Mononuclear cell (primary cell): ENCODE data around the gene FPR1. TPM values are rescaled to one million over a fixed set of nuclear protein-coding genes. Genes with fewer than 3 reads are reported as not detected.

Experiments used
- H3K27me3 ChIP-seq: 2 replicates; pipeline ENCODE4 v1.6.0; 2011; ENCODE audit warnings: low read length, control low read depth; ENCODE audit not compliant: insufficient read depth
- H3K4me1 ChIP-seq: 2 replicates; pipeline ENCODE4 v1.5.1; 2011; ENCODE audit warnings: mild to moderate bottlenecking, low read length, control low read depth; ENCODE audit not compliant: insufficient read depth
- H3K4me3 ChIP-seq: 2 replicates; pipeline ENCODE4 v1.5.1; 2011; ENCODE audit warnings: mild to moderate bottlenecking, low read length, moderate library complexity
- H3K9me3 ChIP-seq: 2 replicates; pipeline ENCODE4 v1.5.1; 2011; ENCODE audit warnings: low read depth, mild to moderate bottlenecking, control low read depth, low read length
- total RNA-seq: library from RNA; depleted of rRNA; stranded (reverse); fragments of >200 nt; gene quantifications from one replicate; pipeline ENCODE4 v1.2.3, GENCODE V29; 2012

The FPR1 gene, protein sequence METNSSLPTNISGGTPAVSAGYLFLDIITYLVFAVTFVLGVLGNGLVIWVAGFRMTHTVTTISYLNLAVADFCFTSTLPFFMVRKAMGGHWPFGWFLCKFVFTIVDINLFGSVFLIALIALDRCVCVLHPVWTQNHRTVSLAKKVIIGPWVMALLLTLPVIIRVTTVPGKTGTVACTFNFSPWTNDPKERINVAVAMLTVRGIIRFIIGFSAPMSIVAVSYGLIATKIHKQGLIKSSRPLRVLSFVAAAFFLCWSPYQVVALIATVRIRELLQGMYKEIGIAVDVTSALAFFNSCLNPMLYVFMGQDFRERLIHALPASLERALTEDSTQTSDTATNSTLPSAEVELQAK
- 81.6 TPM for total RNA-seq

DNA sequence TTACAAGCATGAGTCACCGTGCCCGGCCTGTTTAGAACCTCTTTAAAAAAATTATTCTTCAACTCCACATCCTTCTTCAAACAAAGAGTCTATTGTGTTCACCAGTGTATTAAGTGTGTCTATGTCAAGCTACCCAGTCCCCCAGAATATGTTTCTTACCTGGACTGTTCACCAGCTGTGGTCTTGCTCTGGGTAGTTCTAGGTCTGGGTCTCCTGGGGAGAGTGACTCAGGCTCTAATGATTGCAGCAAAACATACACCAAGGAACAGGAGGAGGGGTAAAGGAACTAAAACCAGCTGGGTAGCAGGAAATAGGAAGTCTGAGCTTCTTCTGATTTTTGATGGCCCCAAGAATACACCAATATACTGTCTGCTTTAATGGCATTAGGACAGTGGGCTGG lies at the start of gene FPR1:
Gene FPR1 (minus strand): TSS at position 224 of the 400 bp plus-strand sequence. CDS start 4,884 bp downstream, outside the sequence.
- H3K9me3 ChIP-seq, result no peaks in the 10 kb centered on the region
- H3K4me3 ChIP-seq, result peak within 1 kb of the TSS; percentile 54

DNA sequence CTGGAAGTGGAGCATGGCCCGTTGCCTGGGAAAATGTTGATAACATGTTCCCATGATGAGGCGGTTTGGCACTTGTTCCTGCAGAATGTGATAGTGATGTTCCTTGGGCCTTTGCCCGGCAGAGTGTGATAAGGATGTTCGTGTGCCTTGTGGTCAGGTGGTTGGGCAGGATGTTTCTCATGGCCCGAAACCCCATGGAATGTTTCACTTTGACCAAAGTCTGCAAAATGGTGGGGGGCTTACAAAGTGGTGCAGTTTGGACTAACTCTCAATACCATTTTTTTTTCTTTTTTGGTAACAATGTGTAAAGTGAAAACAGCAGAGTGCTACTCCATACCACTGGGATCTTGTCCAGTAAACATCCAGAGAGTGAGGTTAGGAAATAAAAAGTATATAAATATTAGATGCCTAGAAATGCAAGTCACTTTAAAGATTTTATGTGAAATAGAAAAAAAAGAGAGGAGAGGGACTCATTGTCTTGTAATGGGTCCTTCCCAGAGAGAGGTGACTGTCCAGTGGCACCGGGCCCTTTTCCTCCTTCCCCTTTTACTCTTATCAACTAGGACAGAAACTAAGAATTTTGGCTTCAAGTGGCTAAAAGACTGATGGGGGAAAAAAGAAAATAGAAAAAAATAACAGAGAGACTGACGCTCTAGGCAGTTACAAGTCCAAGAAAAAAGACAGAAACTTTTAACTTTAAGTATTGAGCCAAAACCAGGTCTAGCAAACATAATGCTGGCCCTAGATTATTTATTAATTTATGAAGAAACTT lies 49.0 kb upstream of the FPR1 start:
- H3K9me3 ChIP-seq, result no peaks in the 10 kb centered on the region
- H3K4me3 ChIP-seq, result no peak overlapping the region
- no peaks in the 10 kb centered on the region for H3K27me3 ChIP-seq
- peaks cover 53% of the 10 kb centered on the region for H3K4me1 ChIP-seq

More for the DNA sequence above, at the start of gene FPR1:
- H3K27me3 ChIP-seq, result no peaks in the 10 kb centered on the region
- peaks cover 78% of the 10 kb centered on the region for H3K4me1 ChIP-seq

DNA sequence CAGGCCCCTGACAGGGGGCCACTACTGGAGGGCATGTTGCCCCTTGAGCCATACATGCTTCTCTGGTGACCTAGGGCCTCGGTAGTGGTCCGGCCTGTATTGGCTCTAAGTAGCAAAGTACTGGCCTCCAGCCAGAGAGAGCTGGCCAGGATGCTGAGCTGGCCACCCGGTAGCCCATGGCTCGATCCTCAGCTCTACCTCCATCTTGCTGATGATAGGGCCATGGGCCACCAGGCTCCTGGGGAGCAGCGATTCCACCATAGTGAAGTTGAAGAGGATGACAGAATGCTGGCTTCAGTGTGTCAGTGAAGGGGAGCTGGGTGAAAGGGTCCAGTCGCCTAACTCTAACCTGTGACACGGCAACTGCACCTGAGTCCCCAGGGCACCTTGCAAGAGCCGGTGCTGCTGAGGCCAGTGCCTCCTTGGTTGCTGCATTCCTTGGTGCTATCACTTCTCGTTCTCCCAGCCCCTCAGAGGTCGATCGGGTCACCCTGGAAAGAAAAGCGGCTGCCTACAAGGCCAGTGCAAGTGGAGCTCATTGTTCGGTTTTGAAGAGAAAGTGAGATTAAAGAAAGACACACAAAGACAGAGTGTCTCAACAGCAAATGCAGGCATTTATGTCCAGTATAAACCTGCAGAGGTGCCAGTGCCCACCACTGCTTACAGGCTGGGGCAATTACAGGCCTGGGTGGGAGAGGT lies 48.2 kb upstream of the FPR1 start:
- peaks cover 45% of the 10 kb centered on the region for H3K4me1 ChIP-seq
- H3K27me3 ChIP-seq, result no peaks in the 10 kb centered on the region
- H3K4me3 ChIP-seq, result no peak overlapping the region
- no peaks in the 10 kb centered on the region for H3K9me3 ChIP-seq

DNA sequence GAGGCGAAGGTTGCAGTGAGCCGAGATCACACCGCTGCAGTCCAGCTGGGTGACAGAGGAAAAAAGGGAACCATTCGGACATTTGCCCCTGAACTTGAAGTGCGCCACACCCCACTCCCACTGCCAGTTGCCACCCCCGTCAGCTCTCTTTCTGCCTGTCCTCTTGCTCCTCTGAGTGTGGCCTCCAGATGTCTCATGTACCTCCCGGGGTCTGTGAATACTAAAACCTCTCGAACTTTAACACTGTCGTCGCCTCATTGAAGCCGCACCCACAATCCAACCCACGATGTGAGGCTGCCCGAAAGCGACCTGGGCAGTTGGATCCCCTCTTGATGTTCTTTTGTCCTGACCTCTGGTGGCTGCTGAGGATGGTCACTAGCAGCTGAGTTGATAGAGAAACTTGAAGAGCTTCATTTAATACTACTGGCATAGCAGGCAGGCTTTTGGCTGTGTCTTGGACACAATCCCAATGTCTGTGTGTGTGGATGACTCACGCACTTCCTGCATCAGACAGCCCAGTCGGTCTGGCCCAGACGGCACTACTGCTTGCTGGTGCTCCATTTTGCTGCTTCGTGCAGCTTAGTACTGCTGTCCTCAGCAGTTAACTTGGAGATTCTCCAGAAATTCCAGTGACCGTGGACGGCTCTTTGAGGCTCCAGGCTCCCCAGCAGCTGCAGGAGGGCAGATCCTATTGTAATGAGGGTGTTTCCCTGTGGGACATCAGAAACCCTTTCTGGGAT lies 47.5 kb upstream of the FPR1 start:
- Histone ChIP-seq H3K4me3 (no peak overlapping the region), H3K9me3 (no peaks in the 10 kb centered on the region), H3K27me3 (no peaks in the 10 kb centered on the region), H3K4me1 (peaks cover 40% of the 10 kb centered on the region)

DNA sequence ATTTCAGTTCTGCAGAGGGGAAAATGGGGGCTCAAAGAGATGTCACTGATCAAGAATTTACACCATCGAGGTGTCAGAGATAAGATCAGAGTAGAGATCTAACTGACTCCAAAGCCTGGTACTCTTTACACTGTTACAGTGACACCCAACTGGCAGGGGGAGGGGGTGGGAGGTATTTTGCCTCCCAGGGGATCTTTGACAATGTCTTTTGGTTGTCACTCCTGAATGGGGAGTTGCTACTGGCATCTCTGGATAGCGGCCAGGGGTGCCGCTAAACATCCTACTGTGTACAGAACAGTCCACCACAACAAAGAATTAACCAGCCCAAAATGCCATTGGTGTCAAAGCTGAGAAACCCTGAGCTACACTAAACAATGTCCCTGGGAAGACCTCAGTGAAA lies 46.4 kb upstream of the FPR1 start:
- Histone ChIP-seq H3K27me3 (no peaks in the 10 kb centered on the region), H3K9me3 (no peaks in the 10 kb centered on the region), H3K4me1 (peaks cover 30% of the 10 kb centered on the region), H3K4me3 (no peak overlapping the region)

DNA sequence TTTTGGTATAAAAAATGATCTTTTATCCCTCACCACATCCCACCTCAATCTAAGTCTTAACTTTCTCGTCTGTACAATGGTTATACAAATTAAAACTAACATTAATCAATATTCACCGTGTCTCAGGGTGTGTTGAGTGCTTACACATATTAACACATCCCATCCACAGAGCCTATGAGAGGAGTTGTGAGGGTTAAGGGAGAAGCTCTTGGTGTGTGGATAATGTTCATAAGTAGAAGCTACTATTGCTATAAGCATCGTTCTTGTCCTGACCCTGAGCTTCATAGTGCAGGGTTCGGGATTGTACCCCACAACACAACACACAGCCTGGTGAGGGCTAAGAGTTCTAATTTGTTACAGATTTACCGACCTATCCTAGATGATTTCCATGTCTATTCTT lies 45.8 kb upstream of the FPR1 start:
- peaks cover 30% of the 10 kb centered on the region for H3K4me1 ChIP-seq
- H3K9me3 ChIP-seq, result no peaks in the 10 kb centered on the region
- no peaks in the 10 kb centered on the region for H3K27me3 ChIP-seq
- no peak overlapping the region for H3K4me3 ChIP-seq

DNA sequence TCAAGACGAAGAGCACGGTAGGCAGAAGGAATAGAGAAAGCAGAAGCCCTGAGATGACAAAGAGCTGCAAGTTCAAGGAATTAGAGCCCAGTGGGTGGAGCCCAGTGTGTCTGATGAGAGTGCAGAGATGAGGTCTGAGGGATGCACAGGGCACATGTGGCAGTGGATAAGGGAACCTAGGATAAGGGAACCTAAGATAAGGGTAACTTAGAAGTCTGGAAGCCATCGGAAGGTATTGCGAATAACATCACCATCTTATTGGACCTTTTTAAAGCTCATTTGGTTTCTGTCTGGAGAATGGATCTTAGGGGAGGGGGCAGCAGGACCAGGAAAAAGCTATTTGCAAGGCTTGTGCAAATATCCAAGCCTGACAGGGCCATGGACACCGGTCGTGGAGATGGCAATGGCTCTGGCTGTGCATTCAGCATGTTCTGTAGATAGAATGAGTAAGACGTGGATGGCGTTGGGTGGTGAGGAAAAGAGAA lies 44.6 kb upstream of the FPR1 start:
- Histone ChIP-seq H3K4me1 (peaks cover 30% of the 10 kb centered on the region), H3K9me3 (no peaks in the 10 kb centered on the region), H3K4me3 (no peak overlapping the region), H3K27me3 (no peaks in the 10 kb centered on the region)

DNA sequence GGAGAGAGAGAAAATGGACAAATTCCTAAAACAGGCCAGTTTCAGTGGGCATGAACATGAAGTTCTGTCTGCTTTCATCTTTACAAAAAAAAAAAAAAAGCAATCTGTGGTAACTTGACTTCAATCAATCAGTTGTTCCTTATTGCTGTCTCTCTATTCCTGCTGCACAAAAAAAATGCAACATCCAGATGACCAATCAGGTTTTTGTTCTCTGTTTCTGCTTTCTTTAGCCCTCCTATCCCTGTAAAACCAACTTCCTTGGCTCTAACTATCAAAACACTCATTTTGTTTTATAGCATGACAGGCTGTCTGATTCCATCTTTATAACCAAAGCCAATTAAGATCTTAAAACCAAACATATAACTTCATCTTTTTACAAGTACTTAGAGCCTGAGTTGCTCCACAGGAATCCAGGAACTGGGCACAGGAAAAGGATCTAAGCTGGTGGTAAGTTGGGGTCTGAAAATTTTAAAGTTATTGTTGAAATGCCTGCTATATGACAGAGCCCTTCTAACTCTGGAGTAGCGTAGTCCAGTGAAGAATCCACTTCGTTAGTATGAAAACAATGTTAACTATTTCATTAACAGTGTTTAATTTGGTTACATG lies 43.3 kb upstream of the FPR1 start, which contains the start of gene FPR3:
Gene FPR3 (plus strand): TSS at position 273 of the 606 bp plus-strand sequence. CDS start 28,592 bp downstream, outside the sequence.
- Histone ChIP-seq H3K9me3 (no peaks in the 10 kb centered on the region), H3K27me3 (no peaks in the 10 kb centered on the region), H3K4me3 (no peak within 1 kb of the TSS), H3K4me1 (peaks cover 30% of the 10 kb centered on the region)

DNA sequence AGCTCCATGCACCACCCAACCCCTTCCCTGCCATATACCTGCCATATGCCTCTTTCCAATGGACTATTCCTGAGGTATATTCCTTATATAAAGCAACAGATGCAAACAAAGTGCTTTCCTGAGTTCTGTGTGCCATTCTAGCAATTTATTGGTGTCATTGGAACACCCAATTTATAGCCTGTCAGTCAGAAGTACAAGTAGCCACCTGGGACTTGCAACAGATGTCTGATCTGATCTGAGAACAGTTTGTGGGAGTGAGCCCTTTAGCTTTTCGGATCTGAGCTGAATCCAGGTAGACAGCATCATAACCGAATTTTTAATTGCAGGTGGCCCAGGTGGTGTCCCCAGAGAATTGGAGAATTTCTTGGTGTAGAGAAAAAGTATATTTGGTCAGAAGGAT lies 42.3 kb upstream of the FPR1 start:
- Histone ChIP-seq H3K27me3 (no peaks in the 10 kb centered on the region), H3K9me3 (no peaks in the 10 kb centered on the region), H3K4me3 (no peak overlapping the region), H3K4me1 (peaks cover 30% of the 10 kb centered on the region)

DNA sequence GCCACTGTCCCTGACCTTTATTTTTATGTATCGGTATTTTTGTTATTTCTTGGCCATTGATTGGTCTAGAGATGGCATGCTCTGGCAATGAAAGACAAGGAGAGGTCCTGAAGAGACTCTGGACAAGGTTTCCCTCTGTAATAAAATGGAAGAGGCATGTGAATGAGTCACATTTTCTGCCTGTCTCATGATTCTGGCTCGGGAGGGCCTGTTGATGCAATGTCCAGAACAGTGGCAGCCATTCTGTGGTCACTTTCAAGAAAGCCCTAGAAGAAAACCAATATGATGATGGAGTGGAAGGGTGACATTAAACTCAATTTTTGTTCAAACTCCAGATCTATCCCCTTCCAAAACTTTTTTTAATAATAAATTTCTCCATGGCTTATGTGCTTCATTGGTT lies 41.3 kb upstream of the FPR1 start:
- H3K27me3 ChIP-seq, result no peaks in the 10 kb centered on the region
- H3K4me1 ChIP-seq, result peaks cover 30% of the 10 kb centered on the region
- no peaks in the 10 kb centered on the region for H3K9me3 ChIP-seq
- no peak overlapping the region for H3K4me3 ChIP-seq

DNA sequence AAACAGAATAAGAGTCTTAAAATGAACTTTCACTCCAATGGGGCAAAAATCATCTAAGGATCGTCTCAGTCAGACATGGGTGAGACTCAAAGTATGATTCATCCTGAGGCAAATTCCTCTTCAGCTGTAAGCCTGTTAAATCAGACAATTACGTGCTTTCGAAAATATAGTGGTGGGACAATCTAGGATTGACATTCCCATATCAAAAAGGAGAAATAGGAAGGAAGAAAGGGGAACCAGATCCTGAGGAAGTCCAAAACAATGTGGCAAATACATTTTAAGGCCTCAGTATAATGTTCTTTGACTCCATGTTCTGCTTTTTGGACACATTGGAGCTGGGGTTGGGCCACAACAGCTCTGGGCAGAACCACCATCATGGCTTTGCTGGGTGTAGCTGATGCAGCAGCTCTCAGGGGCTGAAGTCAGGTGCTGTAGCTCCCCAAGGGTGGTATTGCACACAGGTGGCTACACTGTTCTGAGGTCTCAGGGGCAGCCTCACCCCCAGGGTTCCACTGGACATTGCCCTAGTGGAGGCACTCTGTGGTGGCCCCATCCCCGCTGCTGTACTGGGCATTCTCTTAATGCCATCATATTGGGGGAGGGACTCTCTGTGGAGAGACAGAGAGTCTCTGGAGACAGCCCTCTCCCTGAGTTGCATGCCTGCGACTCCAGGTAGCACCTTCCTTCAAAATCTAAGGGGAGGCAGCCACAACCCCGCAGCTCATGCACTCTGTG lies 37.5 kb upstream of the FPR1 start:
- no peaks in the 10 kb centered on the region for H3K9me3 ChIP-seq
- H3K4me1 ChIP-seq, result peaks cover 52% of the 10 kb centered on the region
- no peaks in the 10 kb centered on the region for H3K27me3 ChIP-seq
- H3K4me3 ChIP-seq, result no peak overlapping the region

DNA sequence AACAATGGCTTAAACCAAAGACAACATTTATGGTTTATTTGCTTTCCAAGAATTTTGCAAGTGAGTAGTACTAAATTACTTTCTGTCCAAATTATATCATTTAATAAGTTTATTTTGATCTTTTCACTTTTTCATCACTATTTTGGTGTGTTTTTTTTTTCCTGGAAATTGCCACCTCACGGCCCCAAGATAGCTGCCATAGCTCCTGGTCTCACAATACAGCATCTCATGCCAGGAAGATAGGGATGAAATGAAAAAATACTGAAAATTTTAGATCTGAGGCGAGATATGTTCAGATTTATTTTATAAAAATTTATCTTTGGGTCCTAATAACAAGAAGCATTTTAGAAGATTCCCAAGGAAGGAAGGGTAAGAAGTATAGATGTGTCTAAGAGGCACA lies 36.4 kb upstream of the FPR1 start:
- Histone ChIP-seq H3K4me1 (peaks cover 61% of the 10 kb centered on the region), H3K4me3 (no peak overlapping the region), H3K9me3 (no peaks in the 10 kb centered on the region), H3K27me3 (no peaks in the 10 kb centered on the region)

DNA sequence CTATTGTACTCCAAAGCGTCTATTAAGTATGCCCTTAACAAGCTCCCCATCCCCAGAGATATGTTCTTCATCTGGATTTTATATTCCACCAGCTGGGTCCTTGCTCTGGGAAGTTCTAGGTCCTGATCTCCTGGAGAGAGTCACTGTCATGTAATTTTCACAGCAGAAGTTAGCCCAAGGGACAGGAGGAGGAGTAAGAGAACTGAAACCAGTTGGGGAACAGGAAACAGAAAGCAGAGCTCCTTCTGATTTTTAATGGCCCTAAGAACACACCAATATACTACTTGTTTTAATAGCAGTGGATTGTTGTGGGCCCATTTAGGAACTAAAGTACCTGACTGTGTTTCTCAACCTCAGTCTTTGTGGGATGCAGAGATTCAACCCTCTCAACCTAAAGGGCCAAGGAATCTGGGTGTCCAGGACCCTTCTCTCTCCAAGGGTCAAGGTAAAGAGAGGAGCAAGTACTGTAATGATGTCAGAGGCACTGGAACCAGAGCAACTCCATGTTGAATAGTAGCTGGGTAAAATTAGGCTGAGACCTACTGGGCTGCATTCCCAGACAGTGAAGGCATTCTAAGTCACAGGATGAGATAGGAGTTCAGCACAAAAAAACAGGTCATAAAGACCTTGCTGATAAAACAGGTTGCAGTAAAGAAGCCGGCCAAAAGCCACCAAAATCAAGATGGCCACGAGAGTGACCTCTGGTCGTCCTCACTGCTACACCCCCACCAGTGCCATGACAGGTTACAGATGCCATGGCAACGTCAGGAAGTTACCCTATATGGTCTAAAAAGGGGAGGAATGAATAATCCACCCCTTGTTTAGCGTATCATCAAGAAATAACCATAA lies 35.2 kb upstream of the FPR1 start:
- Histone ChIP-seq H3K4me3 (no peak overlapping the region), H3K27me3 (no peaks in the 10 kb centered on the region), H3K4me1 (peaks cover 71% of the 10 kb centered on the region)

More for the DNA sequence above, 35.2 kb upstream of the FPR1 start:
- no peaks in the 10 kb centered on the region for H3K9me3 ChIP-seq
